Activated naive CD4-positive, alpha-beta T cell treated with anti-CD3 and anti-CD28 coated beads, Interleukin-2, amount 10 ng/mL, durations not matched to agents 5 hours and 36 hours (primary cell): ENCODE measurements around the gene ZDHHC19. TPM values are rescaled to one million over a fixed set of nuclear protein-coding genes. Genes with fewer than 3 reads are reported as not detected.

ENCODE experiments used
- total RNA-seq, 2 experiments: library from RNA; stranded (reverse); gene quantifications; one replicate each; pipeline ENCODE4 v1.2.3, GENCODE V29; 2021

The ZDHHC19 gene
- not detected for total RNA-seq

DNA sequence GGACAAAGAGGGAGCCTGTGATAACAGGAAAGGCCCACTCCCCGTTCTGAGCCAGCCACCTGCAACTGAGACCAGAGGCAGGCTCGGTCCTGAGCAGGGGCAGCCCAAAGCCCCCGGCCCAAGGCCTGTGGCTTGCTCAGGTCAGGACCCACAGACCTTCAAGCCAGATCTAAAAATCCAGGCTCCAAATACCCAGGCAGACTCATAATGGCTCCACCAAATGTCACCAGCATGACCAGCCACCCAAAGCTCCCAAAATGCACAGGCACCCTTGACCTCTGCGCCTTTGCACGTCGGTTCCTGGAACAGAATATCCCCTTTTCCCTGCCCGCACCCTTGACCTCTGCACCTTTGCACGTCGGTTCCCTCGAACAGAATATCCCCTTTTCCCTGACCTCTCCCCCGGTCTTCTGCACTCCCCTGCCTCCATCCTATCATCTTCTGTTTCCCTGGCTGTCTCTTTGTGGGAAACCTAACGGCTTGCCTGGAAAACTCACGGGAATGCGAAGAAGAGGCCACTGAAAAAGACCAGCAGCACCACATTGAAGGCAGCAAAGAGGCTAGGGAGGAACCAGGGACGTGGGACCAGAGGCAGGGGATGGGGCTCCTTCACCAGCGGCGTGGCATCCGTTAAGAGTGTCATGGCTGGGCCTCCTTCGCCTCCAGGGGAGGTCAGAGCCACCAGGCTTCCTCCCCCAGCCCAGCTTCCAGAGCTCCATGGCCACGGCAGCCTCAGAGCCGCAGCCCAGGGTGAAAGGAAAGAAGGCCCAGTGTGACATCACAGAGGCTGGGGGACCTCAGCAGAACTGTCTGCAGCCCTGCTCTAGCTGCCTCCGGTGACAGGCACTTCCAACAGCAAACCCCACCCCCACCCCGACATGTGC, at the start of gene ZDHHC19:
Gene ZDHHC19, minus strand, starts transcription at position 728 of the 884 bp plus-strand sequence. Its CDS starts 85 bp downstream, at position 643.

GRCh38 chr3:196216089-196216564, 4.9 kb upstream of the ZDHHC19 start, which contains the start of gene SLC51A:
Gene SLC51A, plus strand, starts transcription at chr3:196216534. Its CDS starts 179 bp downstream, at chr3:196216713.

Other genes with a start within 250 kb of the ZDHHC19 start
- gene TFRC, start 129.3 kb downstream of the ZDHHC19 start, total RNA-seq: 100 to 1,000 TPM; 199 to 221 TPM
- gene SLC51A, start 5.1 kb upstream of the ZDHHC19 start, total RNA-seq: not detected
- gene PCYT1A, start 76.3 kb upstream of the ZDHHC19 start, total RNA-seq: 10 to 100 TPM; 71.0 to 71.6 TPM
- 10 to 100 TPM; 17.9 to 18.6 TPM for gene DYNLT2B, start 106.8 kb upstream of the ZDHHC19 start, total RNA-seq
- not detected for gene TM4SF19, start 127.0 kb upstream of the ZDHHC19 start, total RNA-seq
- 10 to 100 TPM; 44.6 to 54.9 TPM for gene UBXN7, start 221.0 kb upstream of the ZDHHC19 start, total RNA-seq